Smooth muscle cell of trachea (primary cell): ENCODE results near the gene KCNJ12. TPM values are rescaled to one million over a fixed set of nuclear protein-coding genes. Genes with fewer than 3 reads are reported as not detected.

ENCODE experiments used
- total RNA-seq: library from RNA; depleted of rRNA; stranded (reverse); fragments of >200 nt; gene quantifications from 2 replicates; pipeline ENCODE4 v1.2.1, GENCODE V29; 2014

Gene KCNJ12
- 0.15 and 3.6 TPM in 2 replicates for total RNA-seq

GRCh38 chr17:21376081-21376758, at the start of gene KCNJ12:
Gene KCNJ12, plus strand, starts transcription at chr17:21376357. Its CDS starts 38,986 bp downstream, at chr17:21415343.

Other genes starting within 250 kb of the KCNJ12 start
- gene DHRS7B, start 249.4 kb upstream of the KCNJ12 start, total RNA-seq = 15.4 TPM in 2 replicates
- 20.4 and 25.1 TPM in 2 replicates for gene TMEM11, start 162.2 kb upstream of the KCNJ12 start, total RNA-seq
- 3.8 and 9.4 TPM in 2 replicates for gene NATD1, start 122.9 kb upstream of the KCNJ12 start, total RNA-seq
- gene MAP2K3, start 91.6 kb upstream of the KCNJ12 start, total RNA-seq = 37.4 and 41.5 TPM in 2 replicates